ENCODE results near the gene ZNF775.

Gene ZNF775

GRCh38 chr7:150442811-150443210, 63.7 kb downstream of the ZNF775 start:
- no peak overlapping the region for H3K4me3 ChIP-seq (ENCODE audit: low read depth, low read length)
- DNase-seq (ENCODE audit: low read depth) = no peak
- no peak for TF ChIP-seq CTCF (conservative IDR thresholded peaks at IDR 0.05; ENCODE audit: low read depth, low read length)

- DNase-seq (ENCODE audit: low read depth) = no peak
- H3K4me3 ChIP-seq (ENCODE audit: low read depth, low read length) = no peak overlapping the region
- no peak for TF ChIP-seq CTCF (conservative IDR thresholded peaks at IDR 0.05; ENCODE audit: low read depth, low read length)
Observed at GRCh38 chr7:150443793-150444540, 64.8 kb downstream of the ZNF775 start.

GRCh38 chr7:150444674-150445365, 65.7 kb downstream of the ZNF775 start:
- H3K4me3 ChIP-seq (ENCODE audit: low read depth, low read length) = no peak overlapping the region
- DNase-seq (ENCODE audit: low read depth) = no peak
- no peak for TF ChIP-seq CTCF (conservative IDR thresholded peaks at IDR 0.05; ENCODE audit: low read depth, low read length)

GRCh38 chr7:150446288-150446938, 67.3 kb downstream of the ZNF775 start:
- H3K4me3 ChIP-seq (ENCODE audit: low read depth, low read length) = no peak overlapping the region
- no peak for TF ChIP-seq CTCF (conservative IDR thresholded peaks at IDR 0.05; ENCODE audit: low read depth, low read length)
- no peak for DNase-seq (ENCODE audit: low read depth)

All from choroid plexus epithelial cell (primary cell).